SK-N-SH (cell line): ENCODE results near the gene MACROD1.

Source experiments
- CTCF ChIP-seq: fragments of 200-600 bp; sonication (generic); IDR thresholded peaks from 2 replicates; pipeline ENCODE4 v1.6.1; 2017; ENCODE audit warnings: antibody characterized with exemption, mild to moderate bottlenecking, moderate library complexity
- EP300 ChIP-seq, 2 experiments: IDR thresholded peaks; 2 replicates each; pipeline versions ENCODE4 v1.4.0 to v1.6.1; 2012; ENCODE audit warnings: borderline replicate concordance in 1 of 2, low read depth in 1 of 2, low read length in 1 of 2
- MAX ChIP-seq: IDR thresholded peaks from 2 replicates; pipeline ENCODE4 v1.4.0; 2012; ENCODE audit warnings: low read depth
- MXI1 ChIP-seq: IDR thresholded peaks from 2 replicates; pipeline ENCODE4 v1.6.1; 2012; ENCODE audit warnings: mild to moderate bottlenecking, low read depth, low read length, improper control_type of control experiment
- POLR2AphosphoS5 ChIP-seq: IDR thresholded peaks from 2 replicates; pipeline ENCODE4 v1.6.1; 2012; ENCODE audit warnings: low read depth, low read length
- RAD21 ChIP-seq: IDR thresholded peaks from 2 replicates; pipeline ENCODE4 v1.6.1; 2012; ENCODE audit warnings: mild to moderate bottlenecking, low read length
- RCOR1 ChIP-seq: fragments of 150-350 bp; IDR thresholded peaks from 2 replicates; pipeline ENCODE4 v1.6.1; 2017; ENCODE audit warnings: antibody characterized with exemption, low read length
- RFX5 ChIP-seq: IDR thresholded peaks from 2 replicates; pipeline ENCODE4 v1.6.1; 2012; ENCODE audit warnings: mild to moderate bottlenecking, improper control_type of control experiment, low read length
- SMC3 ChIP-seq: IDR thresholded peaks from 2 replicates; pipeline ENCODE4 v1.6.1; 2012; ENCODE audit warnings: low read depth, low read length, improper control_type of control experiment
- TAF1 ChIP-seq: IDR thresholded peaks from 2 replicates; pipeline ENCODE4 v1.6.1; 2012; ENCODE audit warnings: low read depth, mild to moderate bottlenecking, low read length, moderate library complexity, borderline replicate concordance
- YY1 ChIP-seq: IDR thresholded peaks from 2 replicates; pipeline ENCODE4 v1.4.0; 2012; ENCODE audit warnings: low read depth, mild to moderate bottlenecking
- ZBTB33 ChIP-seq: IDR thresholded peaks from 2 replicates; pipeline ENCODE4 v1.4.0; 2012; ENCODE audit warnings: low read depth, borderline replicate concordance

GRCh38 chr11:63951779-63952536 lies 214.0 kb downstream of the MACROD1 start:
- TF ChIP-seq RFX5 (no peak), SMC3 (no peak), CTCF (no peak), POLR2AphosphoS5 (no peak), MXI1 (no peak), EP300 (IDR thresholded peaks at IDR 0.05; ENCODE audit: borderline replicate concordance in 1 of 2, low read depth in 1 of 2, low read length in 1 of 2) (no peak), TAF1 (no peak), RCOR1 (no peak), YY1 (no peak), MAX (no peak), RAD21 (no peak), ZBTB33 (no peak)
